Parathyroid adenoma (tissue), 2 donors: ENCODE measurements around the gene ASS1.

Experiments
- H2AFZ ChIP-seq: fragments of 300-600 bp; sonication (generic); one replicate; pipeline ENCODE4 v1.7.0; 2017; ENCODE audit warnings: antibody characterized with exemption, mild to moderate bottlenecking
- H3K27ac ChIP-seq: fragments of 300-600 bp; sonication (generic); one replicate; pipeline ENCODE4 v1.7.0; 2017
- H3K27me3 ChIP-seq: fragments of 300-600 bp; sonication (generic); one replicate; pipeline ENCODE4 v1.7.0; 2017; ENCODE audit warnings: low read length; ENCODE audit not compliant: control insufficient read depth, insufficient read depth
- H3K36me3 ChIP-seq: fragments of 300-600 bp; sonication (generic); one replicate; pipeline ENCODE4 v1.7.0; 2017; ENCODE audit warnings: low read length; ENCODE audit not compliant: control insufficient read depth, insufficient read depth
- H3K4me1 ChIP-seq: fragments of 300-600 bp; sonication (generic); one replicate; pipeline ENCODE4 v1.7.0; 2017; ENCODE audit warnings: control low read depth
- H3K4me2 ChIP-seq: fragments of 300-600 bp; sonication (generic); one replicate; pipeline ENCODE4 v1.7.0; 2017; ENCODE audit warnings: low read length
- H3K4me3 ChIP-seq: fragments of 300-600 bp; sonication (generic); one replicate; pipeline ENCODE4 v1.7.0; 2017; ENCODE audit warnings: low read depth, low read length
- H3K79me2 ChIP-seq: fragments of 300-600 bp; sonication (generic); one replicate; pipeline ENCODE4 v1.7.0; 2017; ENCODE audit warnings: control low read depth
- H3K9ac ChIP-seq: fragments of 300-600 bp; sonication (generic); one replicate; pipeline ENCODE4 v1.7.0; 2017; ENCODE audit warnings: mild to moderate bottlenecking
- H3K9me3 ChIP-seq: fragments of 300-600 bp; sonication (generic); one replicate; pipeline ENCODE4 v1.7.0; 2017; ENCODE audit warnings: low read length; ENCODE audit not compliant: control insufficient read depth
- TF ChIP-seq, protein P1 (sequence below): fragments of 300-600 bp; sonication (generic); IDR thresholded peaks from one replicate; pipeline ENCODE4 v1.7.0; 2017; ENCODE audit warnings: antibody characterized with exemption, mild to moderate bottlenecking
- donor health status: primary hyperparathyroidism.

ASS1 gene

GRCh38 chr9:130535818-130536521 is 91.2 kb downstream of the ASS1 start:
- Histone ChIP-seq H3K4me3 (no peak overlapping the region), H3K4me2 (peak overlapping the region; percentile 79), H3K4me1 (no peaks in the 10 kb centered on the region), H3K9ac (no peak overlapping the region), H2AFZ (peak overlapping the region; percentile 35), H3K9me3 (no peaks in the 10 kb centered on the region), H3K36me3 (no peaks in the 10 kb centered on the region), H3K27ac (no peak overlapping the region), H3K79me2 (no peaks in the 10 kb centered on the region), H3K27me3 (no peaks in the 10 kb centered on the region)
- TF ChIP-seq, protein P1, sequence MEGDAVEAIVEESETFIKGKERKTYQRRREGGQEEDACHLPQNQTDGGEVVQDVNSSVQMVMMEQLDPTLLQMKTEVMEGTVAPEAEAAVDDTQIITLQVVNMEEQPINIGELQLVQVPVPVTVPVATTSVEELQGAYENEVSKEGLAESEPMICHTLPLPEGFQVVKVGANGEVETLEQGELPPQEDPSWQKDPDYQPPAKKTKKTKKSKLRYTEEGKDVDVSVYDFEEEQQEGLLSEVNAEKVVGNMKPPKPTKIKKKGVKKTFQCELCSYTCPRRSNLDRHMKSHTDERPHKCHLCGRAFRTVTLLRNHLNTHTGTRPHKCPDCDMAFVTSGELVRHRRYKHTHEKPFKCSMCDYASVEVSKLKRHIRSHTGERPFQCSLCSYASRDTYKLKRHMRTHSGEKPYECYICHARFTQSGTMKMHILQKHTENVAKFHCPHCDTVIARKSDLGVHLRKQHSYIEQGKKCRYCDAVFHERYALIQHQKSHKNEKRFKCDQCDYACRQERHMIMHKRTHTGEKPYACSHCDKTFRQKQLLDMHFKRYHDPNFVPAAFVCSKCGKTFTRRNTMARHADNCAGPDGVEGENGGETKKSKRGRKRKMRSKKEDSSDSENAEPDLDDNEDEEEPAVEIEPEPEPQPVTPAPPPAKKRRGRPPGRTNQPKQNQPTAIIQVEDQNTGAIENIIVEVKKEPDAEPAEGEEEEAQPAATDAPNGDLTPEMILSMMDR = no peak

DNA sequence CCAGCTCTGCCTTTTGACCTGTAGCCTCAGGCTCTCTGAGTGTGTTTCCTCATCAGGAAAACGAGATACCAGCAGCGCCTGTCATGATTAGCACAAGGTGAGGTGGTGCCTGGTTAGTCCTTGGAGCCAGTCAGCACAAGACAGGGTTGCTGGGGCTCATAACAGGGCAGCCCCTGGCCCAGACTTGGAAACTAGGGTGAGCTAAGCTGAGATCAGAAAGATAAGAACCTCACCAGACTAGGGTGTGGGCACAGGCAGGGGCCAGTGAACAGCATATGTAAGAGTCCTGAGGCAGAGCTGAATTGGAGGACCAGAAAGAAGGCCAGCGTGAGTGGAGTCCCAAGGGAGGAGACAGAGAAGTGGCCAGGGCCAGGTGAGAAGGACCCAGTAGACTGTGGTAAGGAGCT is 91.9 kb downstream of the ASS1 start:
- Histone ChIP-seq H3K4me3 (no peak overlapping the region), H3K27ac (no peak overlapping the region), H3K9me3 (no peaks in the 10 kb centered on the region), H3K27me3 (no peaks in the 10 kb centered on the region), H3K9ac (no peak overlapping the region), H3K79me2 (no peaks in the 10 kb centered on the region), H3K4me2 (no peak overlapping the region), H2AFZ (no peak overlapping the region), H3K4me1 (no peaks in the 10 kb centered on the region), H3K36me3 (no peaks in the 10 kb centered on the region)
- TF ChIP-seq, protein P1 = no peak

GRCh38 chr9:130537346-130538050 is 92.7 kb downstream of the ASS1 start:
- H3K9ac ChIP-seq = no peak overlapping the region
- no peaks in the 10 kb centered on the region for H3K36me3 ChIP-seq
- no peaks in the 10 kb centered on the region for H3K4me1 ChIP-seq
- no peaks in the 10 kb centered on the region for H3K27me3 ChIP-seq
- H3K9me3 ChIP-seq = no peaks in the 10 kb centered on the region
- H3K4me2 ChIP-seq = no peak overlapping the region
- H2AFZ ChIP-seq = no peak overlapping the region
- no peaks in the 10 kb centered on the region for H3K79me2 ChIP-seq
- H3K4me3 ChIP-seq = no peak overlapping the region
- TF ChIP-seq, protein P1 = no peak
- H3K27ac ChIP-seq = no peak overlapping the region

- Histone ChIP-seq H3K4me3 (no peak overlapping the region), H3K27ac (no peak overlapping the region), H3K4me1 (no peaks in the 10 kb centered on the region), H3K79me2 (no peaks in the 10 kb centered on the region), H3K9ac (no peak overlapping the region), H3K4me2 (no peak overlapping the region), H3K9me3 (no peaks in the 10 kb centered on the region), H3K36me3 (no peaks in the 10 kb centered on the region), H2AFZ (no peak overlapping the region), H3K27me3 (no peaks in the 10 kb centered on the region)
- TF ChIP-seq, protein P1 = no peak
Observed at GRCh38 chr9:130539420-130540223, 94.9 kb downstream of the ASS1 start.
